GM12872 (cell line): Measurements from ENCODE around the gene RUBCN.

ENCODE experiments used
- CTCF ChIP-seq: IDR thresholded peaks from 3 replicates; pipeline ENCODE4 v1.5.1; 2011; ENCODE audit warnings: low read depth, mild to moderate bottlenecking, low read length, moderate library complexity; ENCODE audit not compliant: insufficient read depth

The RUBCN gene

GRCh38 chr3:197711973-197712707 lies 24.6 kb downstream of the RUBCN start:
- no peak for TF ChIP-seq CTCF

- TF ChIP-seq CTCF, result no peak
Measured at GRCh38 chr3:197709135-197709534, 27.6 kb downstream of the RUBCN start.

- no peak for TF ChIP-seq CTCF
Measured at GRCh38 chr3:197706658-197707057, 30.0 kb downstream of the RUBCN start.

GRCh38 chr3:197701841-197702240 lies 34.9 kb downstream of the RUBCN start:
- TF ChIP-seq CTCF, result no peak

GRCh38 chr3:197700095-197700494 lies 36.6 kb downstream of the RUBCN start:
- no peak for TF ChIP-seq CTCF

GRCh38 chr3:197697355-197697754 lies 39.3 kb downstream of the RUBCN start:
- no peak for TF ChIP-seq CTCF

GRCh38 chr3:197694251-197694650 lies 42.5 kb downstream of the RUBCN start:
- no peak for TF ChIP-seq CTCF
